IPS-18c (cell line): ENCODE measurements around the gene EPB41.

ENCODE experiments used
- H3K4me3 ChIP-seq: 2 replicates; pipeline ENCODE4 v1.7.0; 2013; ENCODE audit warnings: low read depth, mild to moderate bottlenecking, low read length, moderate library complexity; ENCODE audit not compliant: insufficient read depth
- H3K9me3 ChIP-seq: one replicate; pipeline ENCODE4 v1.6.1; 2013; ENCODE audit warnings: mild to moderate bottlenecking, low read length, moderate library complexity; ENCODE audit not compliant: control insufficient read depth, insufficient read depth

Gene EPB41

DNA sequence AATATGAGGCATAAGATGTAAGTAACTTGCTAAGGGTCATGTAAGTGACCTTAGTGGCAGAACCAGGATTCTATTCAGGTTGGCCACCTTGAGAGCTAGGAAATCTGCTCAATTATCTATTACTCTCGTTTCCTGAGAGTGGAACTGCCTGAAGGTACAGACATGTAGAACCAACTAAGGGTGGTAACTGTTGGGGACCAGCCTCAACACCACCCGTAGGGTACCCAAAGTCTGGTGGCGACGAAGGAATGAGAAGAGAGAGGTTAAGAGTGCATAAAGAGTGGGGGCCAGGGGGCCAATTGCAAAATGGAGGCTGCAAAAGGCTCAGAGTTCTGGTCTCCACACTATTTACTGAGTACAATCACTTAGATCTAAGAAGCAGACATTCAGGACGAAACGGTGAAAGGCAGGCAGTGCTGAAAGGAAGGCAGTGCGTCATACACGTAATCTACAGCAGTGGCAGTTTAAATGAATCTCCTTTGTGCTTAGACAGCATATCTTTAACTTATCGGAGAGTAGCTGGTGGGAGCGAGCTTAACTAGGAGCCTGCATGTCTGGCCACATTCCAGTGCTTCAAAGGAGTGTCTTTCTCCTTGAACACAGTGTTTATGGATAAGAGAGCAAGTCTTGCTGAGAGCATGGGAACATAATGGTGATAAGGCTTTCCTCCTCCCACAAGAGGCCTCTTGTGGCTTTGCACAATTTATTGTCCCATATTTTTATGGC, 242.3 kb downstream of the EPB41 start:
- H3K9me3 ChIP-seq, result no peaks in the 10 kb centered on the region
- H3K4me3 ChIP-seq, result no peak overlapping the region

DNA sequence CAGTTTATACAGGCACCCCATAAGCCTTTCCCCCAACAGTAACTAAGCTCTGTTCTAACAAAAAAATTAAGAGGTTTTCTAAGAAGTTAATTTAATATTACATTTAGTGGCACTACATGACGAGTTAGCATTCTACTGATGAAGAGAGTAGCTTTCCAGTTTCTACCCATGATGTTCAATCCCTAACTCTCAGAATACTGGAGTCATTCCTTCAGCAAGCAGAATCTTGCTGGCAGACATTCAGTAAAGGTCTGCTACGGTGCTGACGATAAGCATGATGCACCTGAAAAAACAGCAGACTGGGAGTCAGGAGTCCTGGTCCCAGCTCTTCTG, 242.9 kb downstream of the EPB41 start:
- Histone ChIP-seq H3K4me3 (no peak overlapping the region), H3K9me3 (no peaks in the 10 kb centered on the region)

DNA sequence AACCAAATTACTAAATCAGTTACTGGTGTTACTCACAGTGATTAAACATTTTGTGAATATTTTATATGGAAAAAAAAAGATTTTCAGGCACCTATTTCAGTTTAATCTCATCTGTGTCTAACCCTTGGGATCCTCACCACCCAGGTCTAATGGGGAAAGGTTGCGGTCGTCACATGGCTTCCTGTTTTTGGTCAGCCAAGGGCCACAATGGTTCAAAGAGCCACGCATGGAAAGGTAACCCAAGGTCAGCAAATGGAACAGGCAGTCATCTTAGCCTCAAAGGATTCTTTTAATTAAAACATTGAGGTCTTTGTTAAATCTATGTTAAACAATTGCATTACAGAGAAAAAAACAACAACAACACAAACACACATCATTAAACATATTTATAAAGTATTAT, 245.4 kb downstream of the EPB41 start:
- Histone ChIP-seq H3K9me3 (no peaks in the 10 kb centered on the region), H3K4me3 (no peak overlapping the region)

DNA sequence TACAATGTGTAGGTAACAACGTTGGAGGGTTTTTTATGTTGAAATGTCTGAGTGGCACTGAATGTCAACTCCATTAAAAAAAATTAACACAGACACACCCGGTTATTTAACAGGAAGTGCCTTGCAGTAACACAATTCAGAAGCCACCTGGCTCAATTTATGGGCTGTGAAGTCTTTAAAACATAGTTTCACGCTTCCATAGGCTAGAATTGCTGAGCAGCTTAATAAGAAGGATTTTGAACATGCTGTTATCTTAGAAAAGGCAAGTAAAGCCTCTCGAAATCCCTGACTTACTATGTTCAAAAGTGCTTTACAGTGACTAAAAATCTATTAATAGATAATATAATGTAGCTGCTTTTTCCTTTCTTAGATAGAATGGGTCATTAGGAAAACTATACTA, 247.7 kb downstream of the EPB41 start:
- Histone ChIP-seq H3K4me3 (no peak overlapping the region), H3K9me3 (no peaks in the 10 kb centered on the region)

DNA sequence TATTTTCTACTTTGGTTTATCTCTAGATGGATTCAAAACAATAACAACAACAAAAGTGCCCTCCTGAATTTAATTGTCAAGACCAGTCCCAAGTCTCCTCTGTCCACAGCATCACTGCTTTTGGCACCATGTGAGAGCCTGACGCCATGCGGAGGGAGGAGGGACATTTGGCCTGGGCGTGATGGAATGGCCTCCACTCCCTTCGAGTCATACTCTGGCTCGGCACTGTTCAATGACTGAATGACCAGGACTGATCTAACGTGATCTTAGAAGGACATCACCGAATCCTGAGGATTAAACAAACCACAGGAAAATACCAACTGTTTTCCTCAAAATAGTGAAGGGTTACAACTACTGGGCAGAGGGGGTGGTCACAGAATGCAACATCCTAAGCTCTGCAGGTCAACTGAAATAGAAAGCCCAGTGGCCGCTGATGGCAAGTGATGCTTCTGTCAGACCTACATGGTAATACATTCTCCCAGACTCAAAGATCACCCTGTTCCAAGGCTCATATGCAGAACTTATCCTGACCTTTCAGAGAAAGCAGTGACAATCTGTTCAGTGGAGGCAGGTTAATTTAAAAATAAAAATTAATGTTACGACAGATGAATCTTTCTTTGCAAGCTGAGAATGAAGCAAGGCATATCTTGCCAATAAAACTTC, 248.2 kb downstream of the EPB41 start:
- Histone ChIP-seq H3K4me3 (no peak overlapping the region), H3K9me3 (no peaks in the 10 kb centered on the region)

DNA sequence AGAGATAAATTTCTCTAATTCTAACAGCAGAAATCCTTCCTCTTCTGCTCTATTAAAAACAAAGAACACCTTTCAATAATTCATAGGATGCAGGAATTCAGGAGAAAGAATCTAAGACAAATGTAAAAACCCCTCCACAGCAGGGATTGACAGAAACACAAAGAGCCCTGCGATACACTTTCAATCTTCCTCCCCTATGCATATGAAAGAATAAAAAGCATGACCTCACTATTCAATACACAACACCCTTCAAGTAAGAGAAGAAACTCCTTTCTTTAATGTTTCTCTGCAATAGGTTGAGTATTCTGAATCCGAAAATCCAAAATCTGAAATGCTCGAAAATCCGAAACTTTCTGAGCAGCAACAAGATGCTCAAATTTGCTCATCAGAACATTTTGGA, 250.2 kb downstream of the EPB41 start:
- H3K9me3 ChIP-seq, result no peaks in the 10 kb centered on the region
- H3K4me3 ChIP-seq, result no peak overlapping the region

DNA sequence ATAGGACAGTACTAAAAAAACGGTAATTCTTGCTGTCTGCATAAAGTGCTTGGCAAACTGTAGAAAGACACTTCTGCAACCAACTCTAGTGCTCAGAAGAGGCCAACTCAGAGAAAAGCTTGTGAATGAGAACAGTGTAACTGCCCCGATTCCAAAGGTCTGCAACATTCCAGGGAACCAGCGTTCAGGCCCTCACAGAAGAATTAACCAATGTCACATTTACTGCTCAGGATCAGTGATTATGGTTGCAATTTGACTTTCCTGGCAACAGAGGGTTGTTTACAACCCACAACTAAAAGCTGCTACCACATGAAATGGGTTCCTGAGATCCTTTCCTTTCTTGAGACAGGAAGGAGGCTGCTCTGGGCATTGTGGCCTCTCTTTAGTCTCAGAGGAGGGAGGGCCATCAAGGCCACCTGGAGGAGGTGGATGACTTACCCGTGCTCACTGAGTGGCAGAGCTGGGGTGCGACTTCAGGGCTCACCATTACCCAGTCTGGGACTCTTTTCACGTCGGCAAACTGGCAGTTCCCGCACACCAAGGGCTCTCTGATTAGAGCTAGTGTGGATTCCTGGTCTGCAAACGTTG, 252.0 kb downstream of the EPB41 start:
- Histone ChIP-seq H3K9me3 (no peaks in the 10 kb centered on the region), H3K4me3 (no peak overlapping the region)

DNA sequence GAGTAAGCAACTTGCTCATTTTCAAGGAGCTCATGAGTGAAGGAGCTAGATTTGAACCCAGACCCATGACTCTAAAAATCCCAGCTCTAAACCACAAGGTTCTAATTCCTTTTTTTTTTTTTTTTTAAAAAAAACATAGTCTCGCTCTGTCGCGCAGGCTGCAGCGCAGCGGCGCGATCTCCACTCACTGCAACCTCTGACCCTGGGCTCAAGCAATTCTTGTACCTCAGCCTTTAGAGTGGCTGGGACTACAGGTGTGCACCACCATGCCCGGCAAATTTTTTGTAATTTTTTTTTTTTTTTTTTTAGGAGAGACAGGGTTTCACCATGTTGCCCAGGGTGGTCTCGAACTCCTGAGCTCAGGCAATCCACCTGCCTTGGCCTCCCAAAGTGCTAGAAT, 253.5 kb downstream of the EPB41 start:
- no peak overlapping the region for H3K4me3 ChIP-seq
- H3K9me3 ChIP-seq, result no peaks in the 10 kb centered on the region
